NCI-H187 (cell line): Measurements from ENCODE around the gene CALHM4.

ENCODE experiments used
- DNase-seq, 2 experiments: peaks; one replicate each; lab custom pipeline; 2025; lab: John Stamatoyannopoulos, UW

Gene CALHM4

GRCh38 chr6:116542426-116542825, 11.1 kb upstream of the CALHM4 start:
- no peak for DNase-seq

- no peak for DNase-seq
These were observed 10.4 kb upstream of the CALHM4 start for GRCh38 chr6:116543149-116543548.

GRCh38 chr6:116545651-116546050, 7.9 kb upstream of the CALHM4 start, which contains the start of gene TRAPPC3L:
Gene TRAPPC3L (minus strand): TSS chr6:116545684. CDS start chr6:116545514, 170 bp downstream.
- no peak for DNase-seq

- DNase-seq: no peak
These were observed 6.2 kb upstream of the CALHM4 start for GRCh38 chr6:116547358-116547757.

- no peak for DNase-seq
These were observed 2.8 kb upstream of the CALHM4 start for GRCh38 chr6:116550796-116551195.

- DNase-seq: no peak
These were observed 2.5 kb downstream of the CALHM4 start for GRCh38 chr6:116556065-116556464.

GRCh38 chr6:116556814-116557415, 3.4 kb downstream of the CALHM4 start:
- DNase-seq: no peak

- no peak for DNase-seq
These were observed 4.3 kb downstream of the CALHM4 start for GRCh38 chr6:116557893-116558292.

- no peak for DNase-seq
These were observed 6.6 kb downstream of the CALHM4 start for GRCh38 chr6:116560130-116560529.

GRCh38 chr6:116561377-116562018, 7.9 kb downstream of the CALHM4 start:
- DNase-seq: peak in 1 of 2 experiments; percentile 49

- DNase-seq: no peak
These were observed 8.5 kb downstream of the CALHM4 start for GRCh38 chr6:116562019-116562403.

GRCh38 chr6:116562614-116563013, 9.1 kb downstream of the CALHM4 start:
- DNase-seq: no peak

- no peak for DNase-seq
These were observed 10.3 kb downstream of the CALHM4 start for GRCh38 chr6:116563830-116564229.

- no peak for DNase-seq
These were observed 10.8 kb downstream of the CALHM4 start for GRCh38 chr6:116564311-116564710.

- DNase-seq: no peak
These were observed 11.6 kb downstream of the CALHM4 start for GRCh38 chr6:116564921-116565872.

GRCh38 chr6:116568111-116568510, 14.6 kb downstream of the CALHM4 start:
- no peak for DNase-seq

- DNase-seq: no peak
These were observed 15.5 kb downstream of the CALHM4 start for GRCh38 chr6:116568821-116569755.

GRCh38 chr6:116570856-116571682, 17.5 kb downstream of the CALHM4 start, which contains the start of gene RWDD1:
Gene RWDD1 (plus strand): TSS chr6:116571504. CDS start chr6:116571583, 79 bp downstream.
- DNase-seq: peak; percentile 71 to 95

- DNase-seq: no peak
These were observed 18.1 kb downstream of the CALHM4 start for GRCh38 chr6:116571683-116572000.

- no peak for DNase-seq
These were observed 18.6 kb downstream of the CALHM4 start for GRCh38 chr6:116572162-116572561.

GRCh38 chr6:116575227-116575626, 21.7 kb downstream of the CALHM4 start:
- no peak for DNase-seq
